Subcutaneous adipose tissue (tissue), 4 donors: ENCODE results near the gene IL4R. TPM values are rescaled to one million over a fixed set of nuclear protein-coding genes. Genes with fewer than 3 reads are reported as not detected.

Source experiments
- CTCF ChIP-seq: fragments of 450-650 bp; IDR thresholded peaks from one replicate; pipeline ENCODE4 v1.5.1; 2016; ENCODE audit warnings: low read depth, mild to moderate bottlenecking, control low read depth, antibody characterized with exemption, moderate library complexity
- total RNA-seq, 4 donors: library from RNA; depleted of rRNA; stranded (reverse); fragments of >200 nt; gene quantifications; one replicate each; pipeline ENCODE4 v1.1.0, GENCODE V29; 2016

The IL4R gene
- total RNA-seq, 4 donors from 2014 or later: 14.7 to 37.3 (median 30.4) TPM

GRCh38 chr16:27327586-27327915 lies 13.8 kb downstream of the IL4R start:
- TF ChIP-seq CTCF: no peak

- no peak for TF ChIP-seq CTCF
These were observed 15.2 kb downstream of the IL4R start for GRCh38 chr16:27328937-27329336.

GRCh38 chr16:27330542-27330941 lies 16.8 kb downstream of the IL4R start:
- no peak for TF ChIP-seq CTCF

- TF ChIP-seq CTCF: no peak
These were observed 18.3 kb downstream of the IL4R start for GRCh38 chr16:27332105-27332504.

GRCh38 chr16:27333104-27333503 lies 19.3 kb downstream of the IL4R start:
- no peak for TF ChIP-seq CTCF

GRCh38 chr16:27333549-27333948 lies 19.8 kb downstream of the IL4R start:
- TF ChIP-seq CTCF: no peak

GRCh38 chr16:27334192-27334764 lies 20.5 kb downstream of the IL4R start:
- no peak for TF ChIP-seq CTCF
